ENCODE data around the gene HIF1A.

GRCh38 chr14:61718039-61718438 is 22.7 kb downstream of the HIF1A start:
- TF ChIP-seq FOS (IDR thresholded peaks at IDR 0.05; ENCODE audit: borderline replicate concordance, insufficient read depth, low read length), result no peak
- TF ChIP-seq POLR2A (IDR thresholded peaks at IDR 0.05; ENCODE audit: low read depth, low read length), result no peak
- no peak for TF ChIP-seq POLR2AphosphoS5 (IDR thresholded peaks at IDR 0.05; ENCODE audit: insufficient read depth, low read depth, low read length)
- TF ChIP-seq CTCF (IDR thresholded peaks at IDR 0.05; ENCODE audit: extremely low read depth in 1 of 2, insufficient read depth in 1 of 2, low read depth in 1 of 2, low read length in 2 of 2), result no peak
- TF ChIP-seq EZH2 (IDR thresholded peaks at IDR 0.05; ENCODE audit: borderline replicate concordance, low read depth, low read length, severe bottlenecking), result no peak
